ENCODE measurements around the gene R3HDM2.

The R3HDM2 gene

DNA sequence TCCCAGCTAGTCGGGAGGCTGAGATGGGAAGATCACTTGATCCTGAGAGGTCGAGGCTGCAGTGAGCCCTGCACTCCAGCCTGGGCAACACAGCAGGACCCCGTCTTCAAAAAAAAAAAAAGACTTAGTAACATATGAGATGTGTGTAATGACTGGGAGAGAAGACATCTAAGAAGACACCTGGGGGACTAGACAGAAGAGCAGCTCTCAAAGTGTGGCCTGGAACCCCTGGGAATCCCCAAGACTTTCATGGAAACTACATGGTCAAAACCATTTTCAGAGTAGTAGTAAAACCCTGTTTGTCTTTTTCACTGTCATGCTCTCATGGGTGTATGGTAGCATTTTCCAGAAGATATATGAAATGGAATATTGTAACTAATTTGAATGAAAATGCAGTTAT lies 45.3 kb downstream of the R3HDM2 start:
- Histone ChIP-seq H2BK15ac (ENCODE audit: low read depth, poor library complexity, severe bottlenecking) (no peak overlapping the region), H3K9ac (ENCODE audit: low read length) (no peak overlapping the region), H3K4me1 (ENCODE audit: control insufficient read depth, insufficient read depth, low read depth, low read length) (peaks cover 7% of the 10 kb centered on the region), H3K4me2 (ENCODE audit: low read length, poor library complexity, severe bottlenecking) (no peak overlapping the region), H2BK12ac (ENCODE audit: low read length in 2 of 2) (no peak overlapping the region), H3K23ac (ENCODE audit: low read length in 2 of 2) (no peak overlapping the region), H3K9me3 (ENCODE audit: control insufficient read depth, low read length) (no peaks in the 10 kb centered on the region), H3K18ac (ENCODE audit: low read depth in 1 of 2, low read length in 2 of 2) (no peak overlapping the region), H2AFZ (ENCODE audit: low read depth, low read length) (no peak overlapping the region), H2BK120ac (ENCODE audit: low read depth, low read length) (no peak overlapping the region), H3K4me3 (ENCODE audit: insufficient read depth in 1 of 2, low read depth in 1 of 2, low read length in 2 of 2) (no peak overlapping the region), H4K91ac (ENCODE audit: low read length) (no peak overlapping the region), H2AK5ac (ENCODE audit: low read length, severe bottlenecking) (no peak overlapping the region), H3K27ac (ENCODE audit: low read length, poor library complexity, severe bottlenecking) (no peak overlapping the region), H3K79me1 (replicated peaks; ENCODE audit: low read length, poor library complexity, severe bottlenecking) (peaks cover 15% of the 10 kb centered on the region), H3K36me3 (ENCODE audit: control insufficient read depth in 1 of 2, insufficient read depth in 2 of 2, low read depth in 1 of 2, low read length in 2 of 2) (peaks cover 10% of the 10 kb centered on the region in 2 experiments), H3K14ac (ENCODE audit: low read length in 2 of 2) (no peak overlapping the region), H4K8ac (ENCODE audit: low read length) (no peak overlapping the region), H2BK5ac (ENCODE audit: low read depth, low read length, poor library complexity, severe bottlenecking) (no peak overlapping the region), H3K4ac (ENCODE audit: low read depth in 1 of 2, low read length in 2 of 2) (no peak overlapping the region), H3K27me3 (ENCODE audit: control insufficient read depth in 1 of 2, insufficient read depth in 1 of 2, low read length in 2 of 2) (no peaks in the 10 kb centered on the region)
- 98% methylated on average over 3 of the region's 3 CpGs for WGBS
- no peak for DNase-seq

DNA sequence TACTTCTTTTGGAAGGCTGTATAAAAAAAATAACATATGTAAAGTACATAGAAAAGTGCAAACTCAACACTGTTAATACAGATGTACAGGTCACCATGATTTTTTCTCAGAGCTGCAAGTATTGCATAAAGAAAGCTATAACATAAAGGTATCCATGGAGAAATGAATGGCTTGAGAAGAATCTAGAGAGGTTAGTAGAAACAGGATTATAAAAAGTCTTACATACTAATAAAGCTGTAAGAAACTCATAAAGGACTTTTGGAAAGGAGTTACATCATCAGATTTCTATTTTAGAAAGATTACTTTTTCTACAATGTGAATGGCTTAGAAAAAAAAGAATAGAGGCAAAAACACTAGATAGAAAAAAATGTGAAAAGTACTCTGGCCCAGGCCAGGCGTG lies 46.4 kb downstream of the R3HDM2 start:
- Histone ChIP-seq H3K18ac (ENCODE audit: low read depth in 1 of 2, low read length in 2 of 2) (no peak overlapping the region), H3K4me1 (ENCODE audit: control insufficient read depth, insufficient read depth, low read depth, low read length) (peaks cover 3% of the 10 kb centered on the region), H3K14ac (ENCODE audit: low read length in 2 of 2) (no peak overlapping the region), H3K4ac (ENCODE audit: low read depth in 1 of 2, low read length in 2 of 2) (no peak overlapping the region), H3K27ac (ENCODE audit: low read length, poor library complexity, severe bottlenecking) (no peak overlapping the region), H2BK15ac (ENCODE audit: low read depth, poor library complexity, severe bottlenecking) (no peak overlapping the region), H4K91ac (ENCODE audit: low read length) (no peak overlapping the region), H3K4me2 (ENCODE audit: low read length, poor library complexity, severe bottlenecking) (no peak overlapping the region), H3K23ac (ENCODE audit: low read length in 2 of 2) (no peak overlapping the region), H2BK120ac (ENCODE audit: low read depth, low read length) (no peak overlapping the region), H3K36me3 (ENCODE audit: control insufficient read depth in 1 of 2, insufficient read depth in 2 of 2, low read depth in 1 of 2, low read length in 2 of 2) (peaks cover 10% of the 10 kb centered on the region in 2 experiments), H2BK5ac (ENCODE audit: low read depth, low read length, poor library complexity, severe bottlenecking) (no peak overlapping the region), H3K9me3 (ENCODE audit: control insufficient read depth, low read length) (no peaks in the 10 kb centered on the region), H3K9ac (ENCODE audit: low read length) (no peak overlapping the region), H2AFZ (ENCODE audit: low read depth, low read length) (no peak overlapping the region), H3K4me3 (ENCODE audit: insufficient read depth in 1 of 2, low read depth in 1 of 2, low read length in 2 of 2) (no peak overlapping the region), H4K8ac (ENCODE audit: low read length) (no peak overlapping the region), H3K79me1 (replicated peaks; ENCODE audit: low read length, poor library complexity, severe bottlenecking) (peaks cover 14% of the 10 kb centered on the region), H3K27me3 (ENCODE audit: control insufficient read depth in 1 of 2, insufficient read depth in 1 of 2, low read length in 2 of 2) (no peaks in the 10 kb centered on the region), H2BK12ac (ENCODE audit: low read length in 2 of 2) (no peak overlapping the region), H2AK5ac (ENCODE audit: low read length, severe bottlenecking) (no peak overlapping the region)
- WGBS = 92% methylated on average over 1 of the region's 1 CpG
- DNase-seq = no peak

DNA sequence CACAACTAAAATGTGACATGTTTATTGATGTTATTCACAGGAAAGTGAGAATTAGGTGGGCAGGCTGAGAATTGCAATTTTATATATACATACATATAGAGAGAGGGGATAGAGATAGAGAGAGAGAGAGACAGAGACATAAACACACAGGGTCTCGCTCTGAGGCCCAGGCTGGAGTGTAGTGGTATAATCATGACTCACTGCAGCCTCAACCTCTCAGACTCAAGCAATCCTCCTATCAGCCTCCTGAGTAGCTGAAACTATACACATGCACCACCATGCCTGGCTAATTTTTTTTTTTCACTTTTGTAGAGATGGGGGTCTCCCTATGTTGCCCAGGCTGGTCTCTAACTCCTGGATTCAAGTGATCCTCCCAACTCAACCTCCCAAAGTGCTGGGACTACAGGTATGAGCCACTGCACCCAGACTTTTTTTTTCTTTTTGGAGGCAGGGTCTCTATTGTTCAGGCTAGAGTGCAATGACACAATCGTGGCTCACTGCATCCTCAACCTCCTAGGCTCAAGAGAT lies 49.1 kb downstream of the R3HDM2 start:
- no peak overlapping the region for H2BK12ac ChIP-seq (ENCODE audit: low read length in 2 of 2)
- H3K23ac ChIP-seq (ENCODE audit: low read length in 2 of 2) = no peak overlapping the region
- 63% methylated on average over 1 of the region's 2 CpGs for WGBS

DNA sequence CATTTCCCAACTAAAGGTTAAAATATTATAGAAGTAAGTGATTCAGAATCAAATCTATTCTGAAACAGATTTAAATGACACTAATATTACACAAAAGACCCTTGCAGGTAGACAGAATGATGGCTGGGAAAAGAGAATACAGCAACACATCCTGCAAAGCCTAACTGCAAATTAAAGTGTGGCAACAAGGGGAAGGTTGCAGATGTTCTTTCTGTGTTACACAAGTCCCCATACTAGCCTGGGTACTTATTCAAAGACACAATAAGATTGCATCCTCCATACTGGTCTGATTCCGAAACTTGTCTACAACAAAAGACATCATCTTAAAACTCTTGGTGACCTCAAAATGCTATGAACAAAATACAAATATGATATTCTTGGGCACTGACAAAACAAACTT lies 50.5 kb downstream of the R3HDM2 start:
- Histone ChIP-seq H3K4me1 (ENCODE audit: control insufficient read depth, insufficient read depth, low read depth, low read length) (no peaks in the 10 kb centered on the region), H3K4me3 (ENCODE audit: insufficient read depth in 1 of 2, low read depth in 1 of 2, low read length in 2 of 2) (no peak overlapping the region), H4K8ac (ENCODE audit: low read length) (no peak overlapping the region), H3K79me1 (replicated peaks; ENCODE audit: low read length, poor library complexity, severe bottlenecking) (peaks cover 21% of the 10 kb centered on the region), H3K9ac (ENCODE audit: low read length) (no peak overlapping the region), H2BK12ac (ENCODE audit: low read length in 2 of 2) (no peak overlapping the region), H3K27me3 (ENCODE audit: control insufficient read depth in 1 of 2, insufficient read depth in 1 of 2, low read length in 2 of 2) (no peaks in the 10 kb centered on the region), H3K14ac (ENCODE audit: low read length in 2 of 2) (no peak overlapping the region), H2AFZ (ENCODE audit: low read depth, low read length) (no peak overlapping the region), H3K23ac (ENCODE audit: low read length in 2 of 2) (no peak overlapping the region), H3K36me3 (ENCODE audit: control insufficient read depth in 1 of 2, insufficient read depth in 2 of 2, low read depth in 1 of 2, low read length in 2 of 2) (peaks cover 1 to 4% of the 10 kb centered on the region in 2 experiments), H3K18ac (ENCODE audit: low read depth in 1 of 2, low read length in 2 of 2) (no peak overlapping the region), H4K91ac (ENCODE audit: low read length) (no peak overlapping the region), H2BK15ac (ENCODE audit: low read depth, poor library complexity, severe bottlenecking) (no peak overlapping the region), H3K9me3 (ENCODE audit: control insufficient read depth, low read length) (no peaks in the 10 kb centered on the region), H3K4ac (ENCODE audit: low read depth in 1 of 2, low read length in 2 of 2) (no peak overlapping the region), H3K4me2 (ENCODE audit: low read length, poor library complexity, severe bottlenecking) (no peak overlapping the region), H2BK5ac (ENCODE audit: low read depth, low read length, poor library complexity, severe bottlenecking) (no peak overlapping the region), H3K27ac (ENCODE audit: low read length, poor library complexity, severe bottlenecking) (no peak overlapping the region), H2AK5ac (ENCODE audit: low read length, severe bottlenecking) (no peak overlapping the region), H2BK120ac (ENCODE audit: low read depth, low read length) (no peak overlapping the region)
- WGBS = 98% methylated on average over 1 of the region's 1 CpG
- DNase-seq = no peak

More for the DNA sequence above, 49.1 kb downstream of the R3HDM2 start:
- H3K9me3 ChIP-seq (ENCODE audit: control insufficient read depth, low read length) = no peaks in the 10 kb centered on the region
- H3K4me3 ChIP-seq (ENCODE audit: insufficient read depth in 1 of 2, low read depth in 1 of 2, low read length in 2 of 2) = no peak overlapping the region
- no peak overlapping the region for H3K18ac ChIP-seq (ENCODE audit: low read depth in 1 of 2, low read length in 2 of 2)
- H2AFZ ChIP-seq (ENCODE audit: low read depth, low read length) = no peak overlapping the region
- DNase-seq = peak; percentile 63
- H3K14ac ChIP-seq (ENCODE audit: low read length in 2 of 2) = no peak overlapping the region
- H3K9ac ChIP-seq (ENCODE audit: low read length) = no peak overlapping the region
- peaks cover 8 to 10% of the 10 kb centered on the region in 2 experiments for H3K36me3 ChIP-seq (ENCODE audit: control insufficient read depth in 1 of 2, insufficient read depth in 2 of 2, low read depth in 1 of 2, low read length in 2 of 2)
- H3K4me1 ChIP-seq (ENCODE audit: control insufficient read depth, insufficient read depth, low read depth, low read length) = peaks cover 1% of the 10 kb centered on the region
- peaks cover 22% of the 10 kb centered on the region for H3K79me1 ChIP-seq (replicated peaks; ENCODE audit: low read length, poor library complexity, severe bottlenecking)
- H2BK5ac ChIP-seq (ENCODE audit: low read depth, low read length, poor library complexity, severe bottlenecking) = no peak overlapping the region
- H2BK120ac ChIP-seq (ENCODE audit: low read depth, low read length) = no peak overlapping the region
- H2BK15ac ChIP-seq (ENCODE audit: low read depth, poor library complexity, severe bottlenecking) = no peak overlapping the region
- no peak overlapping the region for H2AK5ac ChIP-seq (ENCODE audit: low read length, severe bottlenecking)
- H3K4ac ChIP-seq (ENCODE audit: low read depth in 1 of 2, low read length in 2 of 2) = no peak overlapping the region
- H4K8ac ChIP-seq (ENCODE audit: low read length) = no peak overlapping the region
- H3K27me3 ChIP-seq (ENCODE audit: control insufficient read depth in 1 of 2, insufficient read depth in 1 of 2, low read length in 2 of 2) = no peaks in the 10 kb centered on the region
- no peak overlapping the region for H4K91ac ChIP-seq (ENCODE audit: low read length)
- H3K27ac ChIP-seq (ENCODE audit: low read length, poor library complexity, severe bottlenecking) = no peak overlapping the region
- no peak overlapping the region for H3K4me2 ChIP-seq (ENCODE audit: low read length, poor library complexity, severe bottlenecking)

Data from mesenchymal stem cell (in vitro differentiated cells and primary cell).